HCT116 (cell line): ENCODE measurements around the gene HOXB3.

Source experiments
- EGR1 ChIP-seq: IDR thresholded peaks from 2 replicates; pipeline ENCODE4 v1.6.1; 2012; ENCODE audit warnings: low read depth
- EZH2 ChIP-seq: fragments of 200-600 bp; sonication (generic); IDR thresholded peaks from 2 replicates; pipeline ENCODE4 v1.6.1; 2017; ENCODE audit warnings: antibody characterized with exemption, mixed run types
- POLR2A ChIP-seq: IDR thresholded peaks from 2 replicates; pipeline ENCODE4 v1.7.0; 2011; ENCODE audit warnings: borderline replicate concordance; ENCODE audit not compliant: insufficient read depth, insufficient read length; ENCODE audit errors: extremely low read depth
- POLR2AphosphoS5 ChIP-seq: IDR thresholded peaks from 2 replicates; pipeline ENCODE4 v1.6.1; 2011; ENCODE audit warnings: mild to moderate bottlenecking, low read depth, low read length, moderate library complexity
- RAD21 ChIP-seq: IDR thresholded peaks from 2 replicates; pipeline ENCODE4 v1.6.1; 2012; ENCODE audit warnings: low read depth, mild to moderate bottlenecking
- SIN3A ChIP-seq: IDR thresholded peaks from 2 replicates; pipeline ENCODE4 v1.6.1; 2012; ENCODE audit warnings: low read depth
- SP1 ChIP-seq: IDR thresholded peaks from 2 replicates; pipeline ENCODE4 v1.6.1; 2012; ENCODE audit warnings: low read depth
- TF ChIP-seq, protein P1 (sequence below), 3 experiments: fragments of 200-600 bp in 1 of 3; sonication (generic) in 1 of 3; IDR thresholded peaks in 2 of 3; conservative IDR thresholded peaks in 1 of 3; 2 replicates each; pipeline ENCODE4 v1.5.1; 2012 to 2017; ENCODE audit warnings: low read depth in 2 of 3, low read length in 2 of 3, antibody characterized with exemption in 1 of 3, borderline replicate concordance in 1 of 3, control low read depth in 1 of 3, mild to moderate bottlenecking in 1 of 3, mixed read lengths in 1 of 3, mixed run types in 1 of 3, moderate library complexity in 1 of 3; ENCODE audit not compliant: insufficient read depth in 1 of 3
- TF ChIP-seq, protein P2 (sequence below): IDR thresholded peaks from 2 replicates; pipeline ENCODE4 v1.6.1; 2012

DNA sequence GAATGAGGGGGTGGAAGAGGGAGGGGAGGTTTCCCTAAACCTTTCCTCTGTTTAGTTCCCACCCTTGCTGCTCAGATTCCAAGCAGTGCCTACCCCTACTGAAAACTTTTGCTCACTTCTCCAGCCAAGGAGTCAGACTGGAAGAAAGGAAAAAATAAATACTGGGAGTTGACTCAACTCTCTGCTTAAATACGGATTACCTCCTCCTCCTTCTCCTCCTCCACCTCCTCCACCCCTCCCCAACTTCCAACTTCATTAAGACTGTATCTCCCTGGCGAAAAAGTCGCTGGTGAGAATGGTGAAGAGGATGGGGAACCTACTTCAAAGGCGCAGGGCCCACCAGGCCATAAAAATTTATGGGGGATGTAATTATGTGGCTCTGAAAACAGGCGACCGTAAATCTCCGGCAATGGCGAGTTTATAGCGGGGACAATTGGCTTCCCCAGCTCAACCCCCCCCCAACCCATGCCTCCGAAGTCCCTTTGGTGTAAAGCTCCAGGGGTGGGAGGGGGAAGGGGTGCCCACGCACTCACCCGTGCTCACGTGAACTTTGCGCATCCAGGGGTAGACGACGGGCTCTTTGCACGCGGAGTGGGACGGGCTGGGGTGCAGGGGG is 12.6 kb downstream of the HOXB3 start:
- TF ChIP-seq, protein P1, sequence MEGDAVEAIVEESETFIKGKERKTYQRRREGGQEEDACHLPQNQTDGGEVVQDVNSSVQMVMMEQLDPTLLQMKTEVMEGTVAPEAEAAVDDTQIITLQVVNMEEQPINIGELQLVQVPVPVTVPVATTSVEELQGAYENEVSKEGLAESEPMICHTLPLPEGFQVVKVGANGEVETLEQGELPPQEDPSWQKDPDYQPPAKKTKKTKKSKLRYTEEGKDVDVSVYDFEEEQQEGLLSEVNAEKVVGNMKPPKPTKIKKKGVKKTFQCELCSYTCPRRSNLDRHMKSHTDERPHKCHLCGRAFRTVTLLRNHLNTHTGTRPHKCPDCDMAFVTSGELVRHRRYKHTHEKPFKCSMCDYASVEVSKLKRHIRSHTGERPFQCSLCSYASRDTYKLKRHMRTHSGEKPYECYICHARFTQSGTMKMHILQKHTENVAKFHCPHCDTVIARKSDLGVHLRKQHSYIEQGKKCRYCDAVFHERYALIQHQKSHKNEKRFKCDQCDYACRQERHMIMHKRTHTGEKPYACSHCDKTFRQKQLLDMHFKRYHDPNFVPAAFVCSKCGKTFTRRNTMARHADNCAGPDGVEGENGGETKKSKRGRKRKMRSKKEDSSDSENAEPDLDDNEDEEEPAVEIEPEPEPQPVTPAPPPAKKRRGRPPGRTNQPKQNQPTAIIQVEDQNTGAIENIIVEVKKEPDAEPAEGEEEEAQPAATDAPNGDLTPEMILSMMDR (IDR thresholded peaks at IDR 0.05 in 2 of 3, conservative IDR thresholded peaks at IDR 0.05 in 1 of 3; ENCODE audit: borderline replicate concordance in 1 of 3, insufficient read depth in 1 of 3, low read depth in 2 of 3, low read length in 2 of 3): no peak
- TF ChIP-seq RAD21 (no peak), EGR1 (no peak), SP1 (no peak), POLR2A (no peak), EZH2 (no peak), SIN3A (no peak), POLR2AphosphoS5 (no peak)
- TF ChIP-seq, protein P2, sequence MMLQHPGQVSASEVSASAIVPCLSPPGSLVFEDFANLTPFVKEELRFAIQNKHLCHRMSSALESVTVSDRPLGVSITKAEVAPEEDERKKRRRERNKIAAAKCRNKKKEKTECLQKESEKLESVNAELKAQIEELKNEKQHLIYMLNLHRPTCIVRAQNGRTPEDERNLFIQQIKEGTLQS: no peak
